ENCODE results near the gene CENPK. TPM values are rescaled to one million over a fixed set of nuclear protein-coding genes. Genes with fewer than 3 reads are reported as not detected.

The CENPK gene
- total and polyA plus RNA-seq, 2 experiments from 2014 or later: 17.2 to 23.9 TPM

GRCh38 chr5:65483546-65484346, 79.2 kb downstream of the CENPK start:
- Histone ChIP-seq H3K27ac (peak overlapping the region; percentile 96), H3F3A (ENCODE audit: insufficient read depth) (peaks cover 44% of the 10 kb centered on the region), H3K4me2 (ENCODE audit: unreplicated experiment) (peak overlapping the region; percentile 100), H3K9ac (peak overlapping the region; percentile 92), H2AFZ (peak overlapping the region; percentile 77; the same call in 1 of the 2 replicates), H3K9me2 (ENCODE audit: insufficient read depth) (no peaks in the 10 kb centered on the region), H3K79me2 (ENCODE audit: insufficient read depth) (peaks cover 28% of the 10 kb centered on the region), H3K9me3 (ENCODE audit: low read depth) (no peaks in the 10 kb centered on the region), H3K4me3 (peak overlapping the region; percentile 99), H4K20me1 (ENCODE audit: insufficient read depth) (no peaks in the 10 kb centered on the region), H3K27me3 (replicated peaks; ENCODE audit: insufficient read depth) (no peaks in the 10 kb centered on the region), H3K36me3 (ENCODE audit: low read depth) (no peaks in the 10 kb centered on the region), H3K4me1 (ENCODE audit: insufficient read depth) (peaks cover 12% of the 10 kb centered on the region)
- TF ChIP-seq EZH2phosphoT487 (IDR thresholded peaks at IDR 0.05; ENCODE audit: insufficient read depth, low read depth): no peak
- no peak for TF ChIP-seq EZH2 (IDR thresholded peaks at IDR 0.05; ENCODE audit: insufficient read depth, poor library complexity, severe bottlenecking)
- WGBS, 2 experiments (ENCODE audit: low coverage in 1 of 2, low lambda C conversion rate in 2 of 2, missing lambda C conversion rate in 2 of 2): 1% methylated on average over 3 of the region's 3 CpGs
- in situ Hi-C loops (cut with MboI): loop anchor here (5.0 to 25.0 kb wide), 4 partner anchors 389 to 846 kb away; no protein-coding TSS in a partner anchor
- DNase-seq: peak; percentile 89

GRCh38 chr5:65482736-65483545, 80.0 kb downstream of the CENPK start:
- in situ Hi-C loops (cut with MboI): loop anchor here (5.0 to 25.0 kb wide), 4 partner anchors 388 to 846 kb away; no protein-coding TSS in a partner anchor
- Histone ChIP-seq H3K4me1 (ENCODE audit: insufficient read depth) (peaks cover 20% of the 10 kb centered on the region), H2AFZ (peak overlapping the region; percentile 77), H3K9me3 (ENCODE audit: low read depth) (no peaks in the 10 kb centered on the region), H3K4me3 (peak overlapping the region; percentile 99), H3K36me3 (ENCODE audit: low read depth) (no peaks in the 10 kb centered on the region), H3K27ac (peak overlapping the region; percentile 96), H3K79me2 (ENCODE audit: insufficient read depth) (peaks cover 36% of the 10 kb centered on the region), H3K9ac (peak overlapping the region; percentile 92), H4K20me1 (ENCODE audit: insufficient read depth) (no peaks in the 10 kb centered on the region), H3K9me2 (ENCODE audit: insufficient read depth) (no peaks in the 10 kb centered on the region), H3K27me3 (replicated peaks; ENCODE audit: insufficient read depth) (no peaks in the 10 kb centered on the region), H3K4me2 (ENCODE audit: unreplicated experiment) (peak overlapping the region; percentile 100), H3F3A (ENCODE audit: insufficient read depth) (peaks cover 44% of the 10 kb centered on the region)
- no peak for TF ChIP-seq EZH2phosphoT487 (IDR thresholded peaks at IDR 0.05; ENCODE audit: insufficient read depth, low read depth)
- TF ChIP-seq EZH2 (IDR thresholded peaks at IDR 0.05; ENCODE audit: insufficient read depth, poor library complexity, severe bottlenecking): no peak
- 1% methylated on average over 11 to 12 of the region's 12 CpGs for WGBS, 2 experiments (ENCODE audit: low coverage in 1 of 2, low lambda C conversion rate in 2 of 2, missing lambda C conversion rate in 2 of 2)
- peak; percentile 73 for DNase-seq

GRCh38 chr5:65482296-65482735, 80.7 kb downstream of the CENPK start:
- DNase-seq: peak; percentile 64
- no peak for TF ChIP-seq EZH2 (IDR thresholded peaks at IDR 0.05; ENCODE audit: insufficient read depth, poor library complexity, severe bottlenecking)
- TF ChIP-seq EZH2phosphoT487 (IDR thresholded peaks at IDR 0.05; ENCODE audit: insufficient read depth, low read depth): no peak
- Histone ChIP-seq H3K9me2 (ENCODE audit: insufficient read depth) (no peaks in the 10 kb centered on the region), H3K36me3 (ENCODE audit: low read depth) (no peaks in the 10 kb centered on the region), H3K9me3 (ENCODE audit: low read depth) (no peaks in the 10 kb centered on the region), H3K4me2 (ENCODE audit: unreplicated experiment) (peak overlapping the region; percentile 100), H3K27ac (peak overlapping the region; percentile 96), H3K27me3 (replicated peaks; ENCODE audit: insufficient read depth) (no peaks in the 10 kb centered on the region), H3K4me3 (peak overlapping the region; percentile 99), H3K4me1 (ENCODE audit: insufficient read depth) (peaks cover 26% of the 10 kb centered on the region), H4K20me1 (ENCODE audit: insufficient read depth) (no peaks in the 10 kb centered on the region), H3F3A (ENCODE audit: insufficient read depth) (peaks cover 44% of the 10 kb centered on the region), H2AFZ (peak overlapping the region; percentile 67), H3K9ac (peak overlapping the region; percentile 92), H3K79me2 (ENCODE audit: insufficient read depth) (peaks cover 42% of the 10 kb centered on the region)
- in situ Hi-C loops (cut with MboI): loop anchor here (5.0 to 25.0 kb wide), 4 partner anchors 388 to 845 kb away; no protein-coding TSS in a partner anchor
- WGBS, 2 experiments (ENCODE audit: low coverage in 1 of 2, low lambda C conversion rate in 2 of 2, missing lambda C conversion rate in 2 of 2): 0 to 1% methylated on average over 5 to 6 of the region's 6 CpGs
